ENCODE measurements around the gene NR2F6. TPM values are rescaled to one million over a fixed set of nuclear protein-coding genes. Genes with fewer than 3 reads are reported as not detected.

NR2F6 gene
- polyA plus RNA-seq, 1 donor (not counting 4 experiments of a cell fraction or from before 2014, with no cell fraction given) = 12.3 TPM

DNA sequence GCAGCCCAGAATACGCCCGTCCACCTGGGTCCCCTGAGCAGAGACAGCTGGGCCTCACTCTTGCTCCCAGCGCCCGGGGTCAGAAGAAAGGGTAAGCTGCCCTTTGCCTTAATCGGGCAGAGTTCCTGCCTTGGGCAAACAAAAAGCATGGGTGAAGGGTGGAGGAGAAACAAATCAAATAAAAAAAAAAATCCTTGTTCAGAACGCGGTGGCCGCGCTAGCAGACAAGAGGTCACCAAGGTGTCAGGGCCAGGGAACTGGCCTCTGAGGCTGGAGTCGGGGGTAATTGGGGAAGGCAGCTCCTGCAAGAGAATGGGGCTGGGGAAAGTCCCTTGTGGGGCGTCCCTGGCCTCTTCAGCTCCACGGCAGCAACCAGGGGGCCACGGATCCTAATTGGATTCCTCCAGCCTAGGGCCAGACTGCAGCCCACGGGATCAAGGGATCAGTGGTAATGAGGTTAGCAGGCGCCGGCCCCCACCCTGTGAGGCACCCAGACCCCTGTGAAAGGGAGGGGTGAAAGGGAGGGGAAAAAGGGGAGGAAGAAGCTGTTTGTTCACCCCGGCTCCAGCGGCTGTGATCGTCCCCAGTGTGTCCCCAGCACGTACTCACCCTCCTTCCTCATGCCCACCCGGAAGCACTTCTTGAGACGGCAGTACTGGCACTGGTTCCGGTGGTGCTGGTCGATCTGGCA lies 5.5 kb downstream of the NR2F6 start:
- Histone ChIP-seq H3K9me3 (ENCODE audit: control insufficient read depth, low read depth, low read length) (no peaks in the 10 kb centered on the region), H3K36me3 (ENCODE audit: control insufficient read depth in 2 of 2, extremely low read depth in 1 of 2, insufficient read depth in 2 of 2, low read length in 2 of 2) (peaks cover 7 to 8% of the 10 kb centered on the region in 2 experiments), H3K4me1 (ENCODE audit: control insufficient read depth, extremely low read depth, insufficient read depth, low read length) (peaks cover 5% of the 10 kb centered on the region), H3K79me2 (ENCODE audit: control insufficient read depth, insufficient read depth, low read length) (peaks cover 43% of the 10 kb centered on the region), H4K20me1 (ENCODE audit: control insufficient read depth, extremely low read depth, insufficient read depth, low read length) (no peaks in the 10 kb centered on the region), H3K27ac (ENCODE audit: control insufficient read depth, insufficient read depth, low read length) (no peak overlapping the region), H3K27me3 (ENCODE audit: control insufficient read depth, extremely low read depth, insufficient read depth, low read length) (no peaks in the 10 kb centered on the region), H3K9ac (ENCODE audit: control insufficient read depth, extremely low read depth, insufficient read depth, low read length) (no peak overlapping the region), H3K4me2 (ENCODE audit: control insufficient read depth, extremely low read depth, insufficient read depth, low read depth, low read length) (no peak overlapping the region), H2AFZ (ENCODE audit: control insufficient read depth, low read length) (no peak overlapping the region), H3K4me3 (ENCODE audit: control insufficient read depth in 2 of 3, extremely low read depth in 1 of 3, insufficient read depth in 2 of 3, low read depth in 1 of 3, low read length in 3 of 3) (no peak overlapping the region), H3K9me1 (ENCODE audit: control insufficient read depth, extremely low read depth, insufficient read depth, low read length) (no peaks in the 10 kb centered on the region)
- dilution Hi-C loops (cut with MboI; ENCODE audit: extremely low pct_ligation_motif_present, low sequenced_read_pairs) = no loop called here
- FAIRE-seq = no peak
- TF ChIP-seq CTCF (optimal IDR thresholded peaks at IDR 0.05 in 1 of 3, IDR thresholded peaks at IDR 0.05 in 1 of 3, conservative IDR thresholded peaks at IDR 0.05 in 1 of 3; ENCODE audit: extremely low read depth in 1 of 3, insufficient read depth in 2 of 3, low read length in 3 of 3) = no peak
- no peak for DNase-seq (ENCODE audit: low read depth, low spot score)

- DNase-seq (ENCODE audit: low read depth, low spot score) (no peak), FAIRE-seq (no peak)
- Histone ChIP-seq H3K79me2 (ENCODE audit: control insufficient read depth, insufficient read depth, low read length) (peaks cover 41% of the 10 kb centered on the region), H2AFZ (ENCODE audit: control insufficient read depth, low read length) (no peak overlapping the region), H3K27ac (ENCODE audit: control insufficient read depth, insufficient read depth, low read length) (no peak overlapping the region), H3K27me3 (ENCODE audit: control insufficient read depth, extremely low read depth, insufficient read depth, low read length) (no peaks in the 10 kb centered on the region), H3K4me2 (ENCODE audit: control insufficient read depth, extremely low read depth, insufficient read depth, low read depth, low read length) (no peak overlapping the region), H3K9ac (ENCODE audit: control insufficient read depth, extremely low read depth, insufficient read depth, low read length) (no peak overlapping the region), H3K9me3 (ENCODE audit: control insufficient read depth, low read depth, low read length) (no peaks in the 10 kb centered on the region), H3K9me1 (ENCODE audit: control insufficient read depth, extremely low read depth, insufficient read depth, low read length) (no peaks in the 10 kb centered on the region), H3K4me3 (ENCODE audit: control insufficient read depth in 2 of 3, extremely low read depth in 1 of 3, insufficient read depth in 2 of 3, low read depth in 1 of 3, low read length in 3 of 3) (no peak overlapping the region), H3K4me1 (ENCODE audit: control insufficient read depth, extremely low read depth, insufficient read depth, low read length) (peaks cover 14% of the 10 kb centered on the region), H3K36me3 (ENCODE audit: control insufficient read depth in 2 of 2, extremely low read depth in 1 of 2, insufficient read depth in 2 of 2, low read length in 2 of 2) (peaks cover 7 to 8% of the 10 kb centered on the region in 2 experiments), H4K20me1 (ENCODE audit: control insufficient read depth, extremely low read depth, insufficient read depth, low read length) (peaks cover 4% of the 10 kb centered on the region)
- TF ChIP-seq CTCF (optimal IDR thresholded peaks at IDR 0.05 in 1 of 3, IDR thresholded peaks at IDR 0.05 in 1 of 3, conservative IDR thresholded peaks at IDR 0.05 in 1 of 3; ENCODE audit: extremely low read depth in 1 of 3, insufficient read depth in 2 of 3, low read length in 3 of 3) (no peak), EZH2 (IDR thresholded peaks at IDR 0.05; ENCODE audit: low read length) (no peak)
- dilution Hi-C loops (cut with MboI; ENCODE audit: extremely low pct_ligation_motif_present, low sequenced_read_pairs) = no loop called here
Measured at GRCh38 chr19:17237747-17238706, 7.7 kb downstream of the NR2F6 start.

All from keratinocyte (primary cell).